A549 (cell line): ENCODE measurements around the gene COQ7. TPM values are rescaled to one million over a fixed set of nuclear protein-coding genes. Genes with fewer than 3 reads are reported as not detected.

Experiments used
- ATAC-seq, 2 experiments: fragments of 200-7000 bp in 1 of 2; fragments of >200 bp in 1 of 2; cut with Nextera tagmentation in 1 of 2; cut with Tn5 transposase in 1 of 2; 3 replicates each; pipeline versions ENCODE4 v1.8.0 to v1.9.1; 2018 to 2020; ENCODE audit warnings: mild to moderate bottlenecking in 1 of 2, moderate library complexity in 1 of 2
- CTCF ChIA-PET: fragments of 300-600 bp; sonication (Branson Sonifier 250); formaldehyde crosslinking; extraction: SDS; loops from one replicate; lab custom pipeline; 2021; ENCODE audit warnings: antibody characterized with exemption, inconsistent platforms; lab: Yijun Ruan, JAX
- POLR2A ChIA-PET: fragments of 350-600 bp; formaldehyde crosslinking; extraction: SDS; loops from one replicate; lab custom pipeline; 2021; ENCODE audit warnings: antibody characterized with exemption, inconsistent platforms; lab: Yijun Ruan, JAX
- DNase-seq, 2 experiments: peaks; one replicate each; pipeline versions ENCODE4 v3.0.0 to v3.0.0-alpha.2; 2011 to 2016; ENCODE audit warnings: low read depth in 1 of 2, low spot score in 1 of 2
- FAIRE-seq: peaks from 2 replicates; lab custom pipeline; 2011; peaks lifted over from hg19 to GRCh38; lab: Jason Lieb, UNC
- H3K27ac ChIP-seq, 2 experiments: fragments of >200 bp; sonication (Bioruptor Twin); formaldehyde crosslinking; 3 replicates each; pipeline ENCODE4 v1.5.1; 2016 to 2017
- H3K4me1 ChIP-seq: fragments of >200 bp; sonication (Bioruptor Twin); formaldehyde crosslinking; 3 replicates; pipeline ENCODE4 v1.6.1; 2016
- H3K4me2 ChIP-seq: fragments of >200 bp; sonication (Bioruptor Twin); formaldehyde crosslinking; 3 replicates; pipeline ENCODE4 v1.6.1; 2016
- H3K4me3 ChIP-seq: fragments of >200 bp; sonication (Bioruptor Twin); formaldehyde crosslinking; 3 replicates; pipeline ENCODE4 v1.5.1; 2016
- H3K9me3 ChIP-seq: fragments of >200 bp; sonication (Bioruptor Twin); formaldehyde crosslinking; 3 replicates; pipeline ENCODE4 v1.6.1; 2016
- BHLHE40 ChIP-seq: IDR thresholded peaks from 2 replicates; pipeline ENCODE4 v1.6.1; 2012; ENCODE audit warnings: low read depth, low read length, inconsistent platforms
- CBX2 ChIP-seq: fragments of 200-600 bp; sonication (generic); IDR thresholded peaks from 2 replicates; pipeline ENCODE4 v1.6.1; 2016; ENCODE audit warnings: low read depth, mild to moderate bottlenecking, borderline replicate concordance
- CHD2 ChIP-seq: fragments of 150-350 bp; IDR thresholded peaks from 2 replicates; pipeline ENCODE4 v1.6.1; 2014; ENCODE audit warnings: low read length; ENCODE audit not compliant: partially characterized antibody
- E2F6 ChIP-seq: IDR thresholded peaks from 2 replicates; pipeline ENCODE4 v1.6.1; 2012; ENCODE audit warnings: low read depth, borderline replicate concordance
- ELK1 ChIP-seq: fragments of 150-350 bp; IDR thresholded peaks from 2 replicates; pipeline ENCODE4 v1.6.1; 2014; ENCODE audit warnings: low read depth, mild to moderate bottlenecking, low read length
- ESRRA ChIP-seq: fragments of 150-350 bp; IDR thresholded peaks from 2 replicates; pipeline ENCODE4 v1.6.1; 2014; ENCODE audit warnings: mild to moderate bottlenecking, low read length, borderline replicate concordance
- FOSL2 ChIP-seq, 2 experiments: fragments of 450-650 bp in 1 of 2; fragments of >200 bp in 1 of 2; sonication (Bioruptor Twin) in 1 of 2; formaldehyde crosslinking; IDR thresholded peaks; 2 replicates each; pipeline versions ENCODE4 v1.5.0 to v1.6.1; 2016 to 2020; ENCODE audit warnings: mild to moderate bottlenecking in 1 of 2, moderate library complexity in 1 of 2
- HDAC2 ChIP-seq: fragments of 200-600 bp; sonication (generic); IDR thresholded peaks from 2 replicates; pipeline ENCODE4 v1.6.1; 2016
- HES2 ChIP-seq: fragments of >200 bp; sonication (Bioruptor Twin); formaldehyde crosslinking; IDR thresholded peaks from 2 replicates; pipeline ENCODE4 v1.6.1; 2016
- HEYL ChIP-seq: fragments of 250-450 bp; sonication (Bioruptor Pico); IDR thresholded peaks from 2 replicates; pipeline ENCODE4 v1.8.0; 2021; ENCODE audit warnings: mild to moderate bottlenecking, moderate library complexity
- HOXB13 ChIP-seq: fragments of 250-450 bp; sonication (Bioruptor Pico); IDR thresholded peaks from 2 replicates; pipeline ENCODE4 v1.5.0; 2020; ENCODE audit warnings: low read depth, mild to moderate bottlenecking, moderate library complexity
- KDM5A ChIP-seq: fragments of 200-600 bp; sonication (generic); IDR thresholded peaks from 2 replicates; pipeline ENCODE4 v1.6.1; 2016; ENCODE audit warnings: antibody characterized with exemption, mild to moderate bottlenecking
- MAX ChIP-seq: IDR thresholded peaks from 2 replicates; pipeline ENCODE4 v1.6.1; 2012
- MAZ ChIP-seq: fragments of 150-350 bp; IDR thresholded peaks from 2 replicates; pipeline ENCODE4 v1.6.1; 2014; ENCODE audit warnings: antibody characterized with exemption, low read depth, low read length, borderline replicate concordance
- MYC ChIP-seq: IDR thresholded peaks from 2 replicates; pipeline ENCODE4 v1.6.1; 2012; ENCODE audit warnings: mild to moderate bottlenecking, inconsistent platforms, low read length, improper control_type of control experiment, borderline replicate concordance
- NFE2L2 ChIP-seq: fragments of 150-350 bp; conservative IDR thresholded peaks from 2 replicates; pipeline ENCODE4 v1.6.1; 2014; ENCODE audit warnings: low read length
- PBX3 ChIP-seq: IDR thresholded peaks from 2 replicates; pipeline ENCODE4 v1.6.1; 2012
- PHF8 ChIP-seq: fragments of 200-600 bp; sonication (generic); IDR thresholded peaks from 2 replicates; pipeline ENCODE4 v1.6.1; 2016; ENCODE audit warnings: low read depth, mild to moderate bottlenecking, antibody characterized with exemption, moderate library complexity, borderline replicate concordance
- POLR2A ChIP-seq: IDR thresholded peaks from 2 replicates; pipeline ENCODE4 v1.6.1; 2012; ENCODE audit warnings: mild to moderate bottlenecking, low read length
- POLR2AphosphoS2 ChIP-seq: conservative IDR thresholded peaks from 2 replicates; pipeline ENCODE4 v1.6.1; 2012; ENCODE audit warnings: low read length, improper control_type of control experiment, inconsistent platforms
- RFX5 ChIP-seq: fragments of 450-650 bp; IDR thresholded peaks from 2 replicates; pipeline ENCODE4 v1.7.1; 2014; ENCODE audit warnings: antibody characterized with exemption, mild to moderate bottlenecking, moderate library complexity
- TFCP2L1 ChIP-seq: fragments of 250-450 bp; sonication (Bioruptor Pico); IDR thresholded peaks from 2 replicates; pipeline ENCODE4 v1.5.0; 2021; ENCODE audit warnings: mild to moderate bottlenecking
- TP53 ChIP-seq: fragments of 250-450 bp; sonication (Bioruptor Pico); IDR thresholded peaks from 2 replicates; pipeline ENCODE4 v1.5.0; 2021; ENCODE audit warnings: mild to moderate bottlenecking, moderate library complexity
- USF2 ChIP-seq: fragments of 450-650 bp; IDR thresholded peaks from 2 replicates; pipeline ENCODE4 v1.6.1; 2014; ENCODE audit warnings: antibody characterized with exemption
- WGBS: methylation state at CpG from one replicate; pipeline ENCODE4 v1.1.6; 2017; ENCODE audit errors: missing lambda C conversion rate; 5-methylcytosine and 5-hydroxymethylcytosine counted together
- polyA plus RNA-seq, 4 experiments: library from polyadenylated mRNA; depleted of rRNA in 3 of 4; stranded (reverse); fragments of >200 nt; fragmentation: RNase III in 1 of 4; extraction: RNeasy Plus Mini Kit Qiagen cat#74134 plus additional on column Dnase treatment in 1 of 4; gene quantifications; 2 replicates in 3 of 4; 3 replicates in 1 of 4; pipeline ENCODE4 v1.2.3, GENCODE V29; 2011 to 2017

COQ7 gene
- polyA plus RNA-seq, 2 of the 4 experiments (the other 2 are of a cell fraction) = 16.3 to 23.8 TPM

- 75% methylated on average over 7 of the region's 7 CpGs for WGBS
These were observed 6.4 kb downstream of the COQ7 start for GRCh38 chr16:19073863-19074262.

GRCh38 chr16:19075511-19075910, 8.1 kb downstream of the COQ7 start:
- no peak overlapping the region for H3K27ac ChIP-seq
- no peaks in the 10 kb centered on the region for H3K9me3 ChIP-seq
- POLR2A ChIA-PET = no interaction called here
- DNase-seq = no peak
- H3K4me1 ChIP-seq = no peaks in the 10 kb centered on the region
- TF ChIP-seq TFCP2L1 (no peak), ESRRA (no peak), POLR2A (no peak), CHD2 (no peak), MYC (no peak), RFX5 (no peak), PBX3 (no peak)
- H3K4me2 ChIP-seq = no peak overlapping the region
- WGBS = 93% methylated on average over 12 of the region's 12 CpGs
- CTCF ChIA-PET = interaction anchor here (1.2 to 3.3 kb wide), 2 partner anchors 11 to 92 kb away, joined by 9 to 25 read pairs; partner anchors contain the start of gene TMC7
- FAIRE-seq = no peak
- ATAC-seq = no peak
- no peak overlapping the region for H3K4me3 ChIP-seq

More at GRCh38 chr16:19073863-19074262, 6.4 kb downstream of the COQ7 start:
- Histone ChIP-seq H3K4me1 (0 out of 3 replicates have a peak, but pooled peaks cover 1% of the 10 kb centered on the region), H3K4me2 (no peak overlapping the region), H3K9me3 (no peaks in the 10 kb centered on the region), H3K27ac (no peak overlapping the region), H3K4me3 (no peak overlapping the region)
- CTCF ChIA-PET = interaction anchor here (0.6 to 7.0 kb wide), 6 partner anchors 12 to 272 kb away, joined by 3 to 130 read pairs (median 7); partner anchors contain the start of genes ARL6IP1 and TMC7
- POLR2A ChIA-PET = interaction anchor here (1.7 kb wide), 1 partner anchor 90 kb away, joined by 8 read pairs; the partner anchor contains the start of gene TMC7
- no peak for DNase-seq
- TF ChIP-seq MAZ (no peak), KDM5A (no peak), MAX (no peak), HEYL (no peak)
- FAIRE-seq = no peak
- ATAC-seq = no peak

GRCh38 chr16:19077879-19078278, 10.5 kb downstream of the COQ7 start:
- DNase-seq = no peak
- ATAC-seq = no peak
- H3K9me3 ChIP-seq = no peaks in the 10 kb centered on the region
- TF ChIP-seq POLR2AphosphoS2 (no peak), CBX2 (no peak), HDAC2 (no peak), FOSL2 (IDR thresholded peaks at IDR 0.05) (no peak), FOSL2 (CRISPR knock-in tag; IDR thresholded peaks at IDR 0.05) (no peak), PHF8 (no peak), BHLHE40 (no peak), USF2 (no peak)
- CTCF ChIA-PET = interaction anchor here (0.6 to 3.3 kb wide), 4 partner anchors 8 to 298 kb away, joined by 3 to 25 read pairs (median 4); partner anchors contain the start of gene TMC7
- no peak overlapping the region for H3K4me2 ChIP-seq
- no peak overlapping the region for H3K27ac ChIP-seq
- FAIRE-seq = no peak
- H3K4me3 ChIP-seq = no peak overlapping the region
- no peaks in the 10 kb centered on the region for H3K4me1 ChIP-seq
- POLR2A ChIA-PET = interaction anchor here (1.7 kb wide), 1 partner anchor 11 kb away, joined by 5 read pairs; the partner anchor contains the start of gene COQ7
- WGBS = 89% methylated on average over 6 of the region's 6 CpGs

GRCh38 chr16:19083670-19084069, 16.3 kb downstream of the COQ7 start:
- FAIRE-seq = no peak
- peaks cover 5% of the 10 kb centered on the region; the same call in 1 of the 3 replicates for H3K4me1 ChIP-seq
- no peaks in the 10 kb centered on the region for H3K9me3 ChIP-seq
- no peak overlapping the region for H3K4me3 ChIP-seq
- H3K4me2 ChIP-seq = no peak overlapping the region
- no peak for DNase-seq
- no peak overlapping the region for H3K27ac ChIP-seq
- 82% methylated on average over 1 of the region's 1 CpG for WGBS
- ChIA-PET CTCF (interaction anchor here (1.0 to 7.2 kb wide), 7 partner anchors 12 to 419 kb away, joined by 3 to 151 read pairs (median 61); partner anchors contain the start of genes ITPRIPL2 and TMC7), POLR2A (no interaction called here)
- ATAC-seq = no peak
- TF ChIP-seq ELK1 (no peak), HES2 (no peak), HOXB13 (CRISPR knock-in tag) (no peak), E2F6 (no peak), NFE2L2 (no peak), BHLHE40 (no peak), TP53 (no peak), PBX3 (no peak), PHF8 (no peak), TFCP2L1 (no peak), MYC (no peak)
